Jurkat, Clone E6-1 (cell line): Measurements from ENCODE around the gene SMARCC1.

ENCODE experiments used
- DNase-seq: peaks from one replicate; pipeline ENCODE4 v3.0.0-alpha.2; 2011; ENCODE audit warnings: low read depth, low spot score
- H3K4me3 ChIP-seq: 2 replicates; pipeline ENCODE4 v1.5.1; 2011; ENCODE audit warnings: mild to moderate bottlenecking, low read length, control low read depth, moderate library complexity

SMARCC1 gene

DNA sequence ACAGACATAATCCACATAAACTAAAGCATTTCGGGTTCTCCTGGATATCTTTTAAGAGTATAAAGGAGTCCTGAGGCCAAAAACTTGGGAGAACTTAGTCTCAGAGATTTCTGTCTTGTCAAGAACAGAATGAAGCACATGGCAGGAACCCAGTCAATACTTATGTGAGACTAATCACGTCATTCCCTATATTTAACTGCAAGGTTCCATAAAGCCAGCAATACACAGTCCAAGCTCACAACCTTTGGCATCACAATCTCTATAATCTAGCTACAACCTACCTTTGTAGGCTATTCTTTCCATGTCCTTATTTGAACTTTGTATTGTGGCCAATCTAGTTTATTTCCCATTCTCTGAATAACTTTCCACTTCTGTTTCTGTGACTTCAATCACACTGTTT lies 134.1 kb downstream of the SMARCC1 start:
- no peak overlapping the region for H3K4me3 ChIP-seq
- DNase-seq = no peak

- DNase-seq = no peak
- no peak overlapping the region for H3K4me3 ChIP-seq
Measured at GRCh38 chr3:47646362-47646761, 135.3 kb downstream of the SMARCC1 start.

GRCh38 chr3:47645551-47645950 lies 136.1 kb downstream of the SMARCC1 start:
- no peak for DNase-seq
- no peak overlapping the region for H3K4me3 ChIP-seq

DNA sequence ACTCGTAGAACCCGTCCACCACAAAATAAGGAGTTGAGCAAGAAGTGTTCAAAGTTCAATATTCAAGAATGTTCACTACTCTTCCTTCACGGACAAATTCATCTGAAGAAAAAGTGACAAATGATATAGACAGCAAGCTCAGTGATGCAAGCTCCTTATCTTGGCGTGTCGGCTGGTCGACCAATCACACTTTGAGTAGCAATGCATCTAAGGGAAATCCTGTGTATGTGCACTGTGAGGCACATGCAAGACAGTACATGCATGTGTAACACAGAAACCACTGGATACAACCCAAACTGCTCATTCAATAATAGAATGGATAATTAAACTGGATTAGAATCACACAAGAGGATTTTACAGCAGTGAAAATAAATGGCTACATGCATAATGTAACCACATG lies 138.6 kb downstream of the SMARCC1 start:
- no peak for DNase-seq
- H3K4me3 ChIP-seq = no peak overlapping the region

- H3K4me3 ChIP-seq = no peak overlapping the region
- DNase-seq = no peak
Measured at GRCh38 chr3:47641739-47642138, 140.0 kb downstream of the SMARCC1 start.

DNA sequence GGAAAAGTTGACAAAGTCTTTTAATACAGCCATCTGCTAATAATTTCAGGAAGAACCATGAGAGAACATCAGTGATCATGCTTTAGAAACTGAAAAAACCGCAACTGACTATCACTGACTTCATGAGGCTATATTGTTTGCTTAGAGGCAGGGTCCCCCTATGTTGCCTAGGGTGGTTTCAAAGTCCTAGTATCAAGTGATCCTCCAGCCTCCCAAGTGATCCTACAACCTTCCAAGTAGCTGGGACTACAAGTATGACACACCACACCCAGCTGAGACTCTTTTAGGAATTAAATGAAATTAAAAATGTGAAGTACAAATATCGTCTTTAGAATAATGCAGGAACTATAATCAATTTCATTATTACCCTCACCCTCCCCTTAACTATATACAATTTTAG lies 144.8 kb downstream of the SMARCC1 start:
- no peak for DNase-seq

DNA sequence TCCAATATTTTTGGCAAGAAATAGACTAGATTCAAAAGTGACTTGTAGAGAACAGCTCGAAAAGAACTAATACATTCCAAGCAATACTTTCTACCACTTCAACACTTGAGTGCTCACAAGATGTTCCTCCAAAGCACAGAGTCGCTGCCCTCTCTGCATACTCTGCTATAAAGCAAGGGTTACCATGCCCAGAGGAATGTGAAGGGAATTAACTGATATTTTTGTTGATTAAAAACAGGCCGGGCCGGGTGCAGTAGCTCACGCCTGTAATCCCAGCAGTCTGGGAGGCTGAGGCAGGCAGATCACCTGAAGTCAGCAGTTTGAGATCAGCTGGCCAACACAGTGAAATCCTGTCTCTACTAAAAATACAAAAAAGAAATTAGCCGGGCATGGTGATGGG lies 145.5 kb downstream of the SMARCC1 start:
- no peak overlapping the region for H3K4me3 ChIP-seq
- no peak for DNase-seq

More for the DNA sequence above, 144.8 kb downstream of the SMARCC1 start:
- no peak overlapping the region for H3K4me3 ChIP-seq

GRCh38 chr3:47635536-47635935 lies 146.2 kb downstream of the SMARCC1 start:
- no peak for DNase-seq
- H3K4me3 ChIP-seq = no peak overlapping the region

DNA sequence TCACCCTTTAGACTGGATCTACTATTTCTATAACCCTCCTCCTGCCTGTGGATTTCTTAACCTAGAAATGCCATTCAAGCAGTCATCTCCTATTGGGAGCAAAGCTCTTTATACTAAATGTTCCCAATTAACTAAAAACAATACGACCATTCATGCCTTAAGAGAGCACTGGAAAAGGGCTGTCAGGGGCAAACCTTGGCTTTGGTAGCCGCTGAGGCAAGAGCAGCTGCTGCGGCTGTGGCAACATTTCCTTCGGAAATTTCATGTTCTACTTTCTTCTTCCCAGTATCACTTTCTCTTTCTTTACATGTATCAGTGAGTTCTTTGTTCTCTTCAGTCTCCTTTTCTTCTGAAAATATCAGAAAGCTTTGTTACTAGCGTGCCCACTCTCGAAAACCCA lies 146.7 kb downstream of the SMARCC1 start:
- DNase-seq = no peak
- H3K4me3 ChIP-seq = no peak overlapping the region

GRCh38 chr3:47630810-47631209 lies 150.9 kb downstream of the SMARCC1 start:
- DNase-seq = no peak
- no peak overlapping the region for H3K4me3 ChIP-seq

GRCh38 chr3:47629770-47630169 lies 151.9 kb downstream of the SMARCC1 start:
- no peak overlapping the region for H3K4me3 ChIP-seq
- no peak for DNase-seq

DNA sequence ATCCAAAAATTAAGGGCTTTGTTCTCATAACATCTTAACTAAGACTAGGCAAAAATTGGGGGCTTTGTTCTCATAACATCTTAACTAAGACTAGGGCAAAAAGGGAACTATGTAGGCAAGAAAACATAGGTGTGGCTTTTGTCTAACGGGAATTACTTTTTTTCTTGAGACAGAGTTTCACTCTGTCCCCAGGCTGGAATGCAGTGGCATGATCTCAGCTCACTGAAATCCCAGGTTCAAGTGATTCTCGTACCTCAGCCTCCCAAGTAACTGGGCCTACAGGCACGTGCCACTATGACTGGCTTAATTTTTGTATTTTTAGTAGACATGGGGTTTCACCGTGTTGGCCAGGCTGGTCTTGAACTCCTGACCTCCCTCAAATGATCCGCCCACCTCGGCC lies 153.3 kb downstream of the SMARCC1 start:
- no peak overlapping the region for H3K4me3 ChIP-seq
- DNase-seq = no peak

GRCh38 chr3:47622671-47623461 lies 158.8 kb downstream of the SMARCC1 start:
- no peak overlapping the region for H3K4me3 ChIP-seq
- DNase-seq = no peak

GRCh38 chr3:47617086-47618010 lies 164.3 kb downstream of the SMARCC1 start:
- no peak for DNase-seq
- H3K4me3 ChIP-seq = no peak overlapping the region

- H3K4me3 ChIP-seq = no peak overlapping the region
- DNase-seq = no peak
Measured at GRCh38 chr3:47614788-47615187, 166.9 kb downstream of the SMARCC1 start.

GRCh38 chr3:47613722-47614121 lies 168.0 kb downstream of the SMARCC1 start:
- DNase-seq = no peak
- no peak overlapping the region for H3K4me3 ChIP-seq

GRCh38 chr3:47612879-47613278 lies 168.8 kb downstream of the SMARCC1 start:
- no peak for DNase-seq
- no peak overlapping the region for H3K4me3 ChIP-seq

DNA sequence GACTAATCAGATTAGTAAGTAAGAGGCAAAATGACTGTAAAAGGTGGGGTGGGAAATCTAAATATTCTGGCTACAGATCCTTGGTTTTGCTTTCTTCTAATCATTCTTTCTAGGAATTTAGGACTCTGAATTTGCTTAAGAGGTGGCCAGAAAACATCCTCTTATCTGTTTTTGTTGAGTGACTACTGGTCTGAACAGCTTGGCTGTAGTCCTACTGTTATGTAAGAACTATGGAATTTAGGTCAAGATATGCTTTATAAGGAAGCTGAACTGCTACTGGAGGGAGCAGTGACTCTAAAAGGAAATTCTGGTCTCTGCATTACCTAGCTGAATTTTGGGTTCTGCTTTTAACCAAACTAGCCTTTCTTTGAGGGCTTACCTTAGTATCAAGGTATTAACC lies 169.5 kb downstream of the SMARCC1 start:
- no peak for DNase-seq
- no peak overlapping the region for H3K4me3 ChIP-seq

DNA sequence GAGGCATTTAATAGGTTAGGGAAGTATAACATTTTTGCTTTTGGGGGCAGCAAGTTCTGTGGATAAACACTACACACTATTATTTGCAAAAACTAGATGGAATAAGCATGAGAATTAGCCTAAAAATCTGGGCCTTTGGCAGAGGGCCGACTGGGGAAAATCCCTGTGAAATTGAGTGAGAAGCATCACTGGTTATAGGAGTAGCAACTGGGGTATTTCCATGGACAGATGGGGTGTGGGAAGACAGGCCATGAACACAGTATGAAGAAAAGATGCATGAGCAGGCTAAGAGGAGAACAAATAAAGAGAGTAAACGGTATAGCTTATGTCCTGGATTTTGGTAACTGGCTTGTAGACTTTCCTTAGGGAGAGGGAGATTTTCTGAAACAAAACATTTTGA lies 170.1 kb downstream of the SMARCC1 start:
- DNase-seq = no peak
- H3K4me3 ChIP-seq = no peak overlapping the region

- H3K4me3 ChIP-seq = no peak overlapping the region
- no peak for DNase-seq
Measured at GRCh38 chr3:47610583-47610982, 171.1 kb downstream of the SMARCC1 start.
